ENCODE measurements around the gene NRP2.

DNA sequence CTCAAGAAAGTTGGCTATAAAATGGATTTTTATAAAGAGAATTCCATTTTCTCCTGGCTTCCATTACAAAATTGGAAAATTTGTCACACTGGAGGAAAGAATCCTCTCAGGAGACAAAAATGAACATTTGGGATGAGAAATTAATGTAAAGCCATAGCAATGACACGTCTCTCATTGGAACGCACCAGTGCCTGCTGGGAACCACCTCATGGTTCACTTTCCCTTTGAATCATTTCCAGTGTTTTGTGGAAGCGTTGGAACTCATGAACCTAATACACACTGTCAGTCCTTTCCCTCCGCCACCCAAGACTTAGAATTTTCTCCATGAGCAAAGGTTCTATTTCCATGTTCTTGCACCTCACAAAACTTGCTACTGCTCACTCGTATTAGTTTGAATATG is 21.0 kb upstream of the NRP2 start:
- TF ChIP-seq, protein P1, sequence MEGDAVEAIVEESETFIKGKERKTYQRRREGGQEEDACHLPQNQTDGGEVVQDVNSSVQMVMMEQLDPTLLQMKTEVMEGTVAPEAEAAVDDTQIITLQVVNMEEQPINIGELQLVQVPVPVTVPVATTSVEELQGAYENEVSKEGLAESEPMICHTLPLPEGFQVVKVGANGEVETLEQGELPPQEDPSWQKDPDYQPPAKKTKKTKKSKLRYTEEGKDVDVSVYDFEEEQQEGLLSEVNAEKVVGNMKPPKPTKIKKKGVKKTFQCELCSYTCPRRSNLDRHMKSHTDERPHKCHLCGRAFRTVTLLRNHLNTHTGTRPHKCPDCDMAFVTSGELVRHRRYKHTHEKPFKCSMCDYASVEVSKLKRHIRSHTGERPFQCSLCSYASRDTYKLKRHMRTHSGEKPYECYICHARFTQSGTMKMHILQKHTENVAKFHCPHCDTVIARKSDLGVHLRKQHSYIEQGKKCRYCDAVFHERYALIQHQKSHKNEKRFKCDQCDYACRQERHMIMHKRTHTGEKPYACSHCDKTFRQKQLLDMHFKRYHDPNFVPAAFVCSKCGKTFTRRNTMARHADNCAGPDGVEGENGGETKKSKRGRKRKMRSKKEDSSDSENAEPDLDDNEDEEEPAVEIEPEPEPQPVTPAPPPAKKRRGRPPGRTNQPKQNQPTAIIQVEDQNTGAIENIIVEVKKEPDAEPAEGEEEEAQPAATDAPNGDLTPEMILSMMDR (IDR thresholded peaks at IDR 0.05; ENCODE audit: low read depth, low read length, missing input control): no peak
- TF ChIP-seq GABPA (IDR thresholded peaks at IDR 0.05 in 1 of 2, conservative IDR thresholded peaks at IDR 0.05 in 1 of 2) (no peak), JUND (IDR thresholded peaks at IDR 0.05) (no peak)
- TF ChIP-seq, protein P2, sequence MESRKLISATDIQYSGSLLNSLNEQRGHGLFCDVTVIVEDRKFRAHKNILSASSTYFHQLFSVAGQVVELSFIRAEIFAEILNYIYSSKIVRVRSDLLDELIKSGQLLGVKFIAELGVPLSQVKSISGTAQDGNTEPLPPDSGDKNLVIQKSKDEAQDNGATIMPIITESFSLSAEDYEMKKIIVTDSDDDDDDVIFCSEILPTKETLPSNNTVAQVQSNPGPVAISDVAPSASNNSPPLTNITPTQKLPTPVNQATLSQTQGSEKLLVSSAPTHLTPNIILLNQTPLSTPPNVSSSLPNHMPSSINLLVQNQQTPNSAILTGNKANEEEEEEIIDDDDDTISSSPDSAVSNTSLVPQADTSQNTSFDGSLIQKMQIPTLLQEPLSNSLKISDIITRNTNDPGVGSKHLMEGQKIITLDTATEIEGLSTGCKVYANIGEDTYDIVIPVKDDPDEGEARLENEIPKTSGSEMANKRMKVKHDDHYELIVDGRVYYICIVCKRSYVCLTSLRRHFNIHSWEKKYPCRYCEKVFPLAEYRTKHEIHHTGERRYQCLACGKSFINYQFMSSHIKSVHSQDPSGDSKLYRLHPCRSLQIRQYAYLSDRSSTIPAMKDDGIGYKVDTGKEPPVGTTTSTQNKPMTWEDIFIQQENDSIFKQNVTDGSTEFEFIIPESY (IDR thresholded peaks at IDR 0.05): no peak
